CD4-positive, alpha-beta T cell treated with Interleukin-17A for 1 hour (primary cell): ENCODE measurements around the gene SELPLG.
"Not testable (repeated sequence)": the region's sequence is repeated elsewhere in the genome, so short reads cannot be mapped to it uniquely, and the experiment has no call there.

Experiments used
- DNase-seq: peaks from one replicate; pipeline ENCODE4 v3.0.0-alpha.2; 2020

Gene SELPLG, protein sequence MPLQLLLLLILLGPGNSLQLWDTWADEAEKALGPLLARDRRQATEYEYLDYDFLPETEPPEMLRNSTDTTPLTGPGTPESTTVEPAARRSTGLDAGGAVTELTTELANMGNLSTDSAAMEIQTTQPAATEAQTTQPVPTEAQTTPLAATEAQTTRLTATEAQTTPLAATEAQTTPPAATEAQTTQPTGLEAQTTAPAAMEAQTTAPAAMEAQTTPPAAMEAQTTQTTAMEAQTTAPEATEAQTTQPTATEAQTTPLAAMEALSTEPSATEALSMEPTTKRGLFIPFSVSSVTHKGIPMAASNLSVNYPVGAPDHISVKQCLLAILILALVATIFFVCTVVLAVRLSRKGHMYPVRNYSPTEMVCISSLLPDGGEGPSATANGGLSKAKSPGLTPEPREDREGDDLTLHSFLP

GRCh38 chr12:108633534-108634248 lies at the start of gene SELPLG:
TSS of gene SELPLG (minus strand) at chr12:108633894. CDS start at chr12:108624307, 9,587 bp downstream.
- peak; percentile 93 for DNase-seq

DNA sequence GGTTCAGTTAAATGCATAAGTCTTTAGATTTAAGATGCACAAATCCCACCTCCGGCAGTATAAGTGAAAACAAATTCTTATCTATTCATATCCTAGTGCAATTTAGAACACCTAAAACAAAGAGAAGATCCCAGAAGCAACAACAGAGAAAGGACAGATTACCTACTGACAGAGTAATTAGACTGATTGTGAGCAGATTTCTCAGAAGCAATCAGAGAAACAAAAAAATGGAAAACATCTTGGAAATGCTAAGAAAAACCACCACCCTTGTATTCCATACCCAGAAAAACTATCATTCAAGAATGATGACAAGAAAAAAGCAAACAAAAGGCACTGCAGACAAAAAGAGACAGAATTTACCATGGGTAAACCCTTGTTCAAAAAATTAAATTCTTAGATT lies 47.6 kb upstream of the SELPLG start:
- no peak for DNase-seq

- no peak for DNase-seq
These were observed 45.5 kb upstream of the SELPLG start for GRCh38 chr12:108679106-108679681.

GRCh38 chr12:108678104-108678730 lies 44.5 kb upstream of the SELPLG start:
- DNase-seq = no peak

DNA sequence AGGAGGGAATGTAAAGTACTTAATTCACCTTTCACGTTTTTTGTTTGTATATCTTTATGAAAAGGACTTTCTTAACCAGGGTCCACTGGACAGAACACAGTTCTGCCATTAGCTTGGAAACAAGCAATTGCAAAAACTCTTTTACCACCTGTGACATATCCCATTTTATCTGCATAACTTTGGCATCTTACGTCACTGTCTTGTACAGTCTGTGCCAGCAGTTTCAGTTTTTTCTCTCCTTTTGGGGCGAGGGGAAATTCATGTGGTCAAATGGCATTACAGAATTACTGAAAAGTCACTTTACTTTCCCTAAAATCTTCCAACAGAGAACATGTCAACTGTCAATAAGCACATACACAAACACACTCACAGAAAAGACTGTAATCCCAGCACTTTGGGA lies 43.7 kb upstream of the SELPLG start:
- no peak for DNase-seq

DNA sequence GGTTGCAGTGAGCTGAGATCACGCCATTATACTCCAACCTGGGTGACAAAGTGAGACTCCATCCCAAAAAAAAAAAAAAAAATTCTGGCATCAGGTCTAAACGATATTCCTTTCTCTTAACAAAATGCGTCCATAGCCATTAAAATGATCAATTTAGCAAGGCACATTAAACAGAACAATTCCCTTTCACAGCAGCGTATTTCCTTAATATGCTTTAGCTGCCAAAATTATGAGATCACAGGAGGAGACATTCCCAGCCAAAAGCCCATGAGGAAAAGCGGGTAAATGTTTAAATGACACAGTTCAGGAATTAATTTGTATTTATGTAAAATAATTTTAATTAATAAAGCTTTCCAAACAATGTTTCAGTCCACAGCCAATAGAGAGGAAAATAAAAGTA lies 43.0 kb upstream of the SELPLG start:
- no peak for DNase-seq

GRCh38 chr12:108675792-108676191 lies 42.1 kb upstream of the SELPLG start:
- DNase-seq = no peak

GRCh38 chr12:108672054-108672453 lies 38.4 kb upstream of the SELPLG start:
- DNase-seq = no peak

GRCh38 chr12:108671110-108671509 lies 37.4 kb upstream of the SELPLG start:
- no peak for DNase-seq

GRCh38 chr12:108670066-108670631 lies 36.5 kb upstream of the SELPLG start:
- DNase-seq = no peak

DNA sequence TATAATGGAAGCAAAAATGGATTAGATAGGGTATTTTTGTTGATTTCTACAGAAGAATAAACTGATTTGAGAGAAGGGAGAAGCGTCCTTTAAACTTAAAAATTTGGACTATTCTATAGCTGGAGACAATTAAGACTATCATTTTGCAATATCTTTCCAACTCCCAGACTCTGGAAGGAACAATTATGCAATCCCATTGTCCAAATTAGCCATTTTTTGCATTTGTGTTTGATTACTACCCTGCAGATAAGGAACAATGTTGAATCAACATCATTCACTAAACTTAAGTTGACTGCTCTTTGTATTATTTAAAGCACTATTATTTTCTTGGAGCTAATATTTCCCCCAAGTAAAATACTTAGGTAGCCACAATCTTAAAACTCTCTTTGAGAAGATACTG lies 34.8 kb upstream of the SELPLG start:
- no peak for DNase-seq

DNA sequence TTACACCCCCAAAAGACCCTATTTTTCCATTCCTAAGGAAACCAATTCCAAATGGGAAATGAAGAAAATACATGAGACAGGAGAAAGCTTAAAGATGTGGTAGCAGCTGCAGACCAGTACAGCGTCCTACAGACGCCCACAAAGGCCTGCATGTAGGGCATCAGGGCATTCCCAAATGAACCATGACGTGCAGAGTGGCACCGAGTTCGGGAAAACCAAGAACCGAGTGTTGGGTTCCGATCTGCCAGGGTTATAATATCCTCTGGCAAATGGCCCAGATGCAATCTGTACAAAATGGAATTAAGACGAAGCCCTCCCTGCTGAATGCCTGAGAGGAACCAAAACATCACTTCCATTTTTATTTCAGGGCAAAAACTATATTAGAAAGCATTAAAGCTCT lies 34.4 kb upstream of the SELPLG start:
- DNase-seq = no peak

GRCh38 chr12:108667349-108667748 lies 33.7 kb upstream of the SELPLG start:
- no peak for DNase-seq

GRCh38 chr12:108666401-108666881 lies 32.7 kb upstream of the SELPLG start:
- no peak for DNase-seq

GRCh38 chr12:108665608-108666202 lies 32.0 kb upstream of the SELPLG start:
- DNase-seq = no peak

DNA sequence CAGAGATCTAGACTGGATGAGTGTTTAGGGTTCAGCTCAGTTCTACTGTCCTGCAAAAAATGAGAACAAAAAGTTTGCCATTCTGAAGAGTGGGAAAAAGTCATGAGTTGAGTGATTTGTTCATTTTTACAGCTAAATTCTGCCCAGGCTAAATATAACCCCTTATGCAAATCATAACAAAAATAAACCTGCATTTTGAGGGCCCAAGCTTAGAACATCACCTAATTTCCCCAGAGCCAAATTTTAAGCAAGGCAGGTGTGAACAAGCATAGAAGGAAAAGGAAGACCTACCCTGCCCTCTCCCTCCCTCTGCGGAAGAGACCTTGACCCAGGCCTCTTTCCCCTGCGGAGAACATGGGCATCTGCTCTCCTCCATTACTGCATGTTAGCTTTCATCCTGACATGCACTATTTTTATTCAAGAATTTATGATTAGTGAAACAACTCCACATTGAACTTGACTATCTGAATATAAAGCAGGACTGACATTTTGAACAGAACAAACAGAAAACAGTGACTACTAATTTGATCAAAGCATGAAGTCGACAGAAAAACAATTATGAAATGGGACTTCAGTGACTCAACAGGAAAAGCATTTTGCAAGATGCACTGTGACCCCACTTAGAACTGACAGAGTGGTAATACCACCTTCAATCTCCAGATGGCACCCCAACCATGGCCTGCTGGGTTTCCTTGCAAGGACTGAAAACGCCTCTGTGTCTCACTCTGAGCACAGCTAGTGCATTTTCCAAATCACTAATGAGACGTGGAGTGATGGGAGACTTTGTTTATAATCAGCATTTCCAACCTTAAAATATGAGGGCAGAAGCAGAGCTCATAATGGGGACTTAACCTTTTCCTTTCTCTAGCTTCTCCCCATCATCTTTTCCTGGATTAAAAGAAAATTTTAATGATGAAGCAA lies 30.9 kb upstream of the SELPLG start:
- DNase-seq = peak; percentile 89

DNA sequence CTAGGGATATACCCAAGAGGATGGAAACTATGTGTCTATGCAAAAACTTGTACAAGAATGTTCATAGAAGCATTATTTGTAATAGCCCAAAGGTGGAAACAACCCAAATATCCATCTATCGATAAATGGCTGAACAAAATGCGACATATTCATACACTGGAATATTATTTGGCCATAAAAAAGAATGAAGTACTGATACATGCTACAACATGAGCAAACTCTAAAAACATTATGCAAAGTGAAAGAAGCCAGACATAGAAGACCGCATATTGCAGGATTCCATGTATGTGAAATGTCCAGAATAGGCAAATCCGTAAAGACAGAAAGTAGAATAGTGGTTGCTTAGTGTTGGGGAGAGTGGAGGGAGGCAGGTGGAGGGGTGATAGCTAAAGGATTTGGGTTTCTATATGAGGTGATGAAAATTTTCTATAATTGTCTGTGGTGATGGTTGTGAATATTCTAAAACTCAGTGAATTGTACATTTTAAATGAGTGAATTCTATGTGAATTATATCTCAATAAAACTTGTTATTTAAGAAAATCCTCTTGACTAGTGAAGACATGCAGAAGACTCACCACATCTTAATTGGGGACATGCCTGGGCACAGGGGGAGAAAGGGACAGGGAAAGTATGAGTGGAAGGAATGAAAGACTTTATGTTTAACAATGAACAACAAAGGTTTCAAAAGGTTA lies 29.8 kb upstream of the SELPLG start:
- no peak for DNase-seq

- not testable (repeated sequence) for DNase-seq
These were observed 24.4 kb upstream of the SELPLG start for GRCh38 chr12:108658115-108658514.

GRCh38 chr12:108657130-108657745 lies 23.5 kb upstream of the SELPLG start:
- DNase-seq = no peak

- not testable (repeated sequence) for DNase-seq
These were observed 22.6 kb upstream of the SELPLG start for GRCh38 chr12:108656247-108656646.
